Kidney tubule cell (primary cell): ENCODE measurements around the gene MN1.

Source experiments
- DNase-seq: peaks from one replicate; pipeline ENCODE4 v3.0.0-alpha.2; 2018; ENCODE audit warnings: low spot score

The MN1 gene

DNA sequence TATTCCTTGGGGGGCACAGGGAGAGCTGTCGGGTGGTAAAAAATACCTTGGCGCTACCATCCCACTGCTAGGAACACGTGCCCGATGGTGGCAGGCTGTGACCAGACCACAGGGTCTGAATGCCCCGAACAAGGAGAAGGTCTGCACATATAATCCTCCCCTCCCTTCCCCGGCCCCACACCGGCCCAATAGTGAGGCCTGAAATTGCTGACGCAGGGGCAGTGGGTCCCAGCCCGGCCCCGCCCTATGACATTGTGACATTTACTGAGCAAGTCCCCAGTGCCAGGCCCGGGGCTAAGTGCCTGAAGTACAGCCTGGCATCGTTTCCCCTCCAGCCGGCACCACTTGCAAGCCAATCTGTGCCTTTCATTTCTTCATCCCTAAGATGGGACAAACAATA, 19.5 kb downstream of the MN1 start:
- no peak for DNase-seq

DNA sequence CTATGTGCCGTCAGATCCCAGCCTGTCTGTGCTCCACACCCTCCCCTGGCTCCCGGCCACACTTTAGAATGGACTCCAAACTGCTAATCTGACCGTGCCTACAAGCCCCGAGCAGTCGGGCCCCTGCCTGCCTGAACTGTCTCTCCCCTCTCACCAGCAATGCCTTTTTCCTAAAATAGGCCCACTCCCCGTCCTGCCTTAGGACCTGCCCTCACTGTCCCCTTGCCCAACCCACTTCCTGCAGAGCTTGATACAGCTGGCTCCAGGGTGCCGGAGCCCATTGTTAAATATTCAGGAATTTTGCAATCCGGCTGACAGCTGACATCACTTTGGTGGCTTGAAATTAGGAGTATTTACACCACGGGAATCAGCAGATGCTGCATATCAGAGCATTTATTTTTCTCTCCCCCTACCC, 21.4 kb downstream of the MN1 start:
- no peak for DNase-seq

DNA sequence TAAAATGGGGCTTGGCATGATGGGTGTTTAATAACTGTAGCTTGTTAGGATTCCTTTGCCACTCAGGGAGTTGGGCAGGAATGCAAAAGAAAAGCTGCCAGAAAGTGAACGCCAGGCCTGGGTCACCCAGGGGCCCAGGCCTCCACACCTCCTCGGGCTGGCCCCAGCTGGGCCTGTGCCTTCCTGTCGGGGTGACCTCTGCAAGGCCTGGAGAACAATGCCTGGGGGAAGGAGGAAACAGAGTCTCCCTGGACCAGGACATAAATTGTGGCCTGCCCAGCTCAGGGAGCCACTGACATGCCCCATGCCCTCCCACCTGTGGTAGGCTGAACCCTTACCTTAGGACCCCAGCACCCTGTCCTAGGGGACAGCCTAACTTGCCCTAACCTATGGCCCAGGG, 21.9 kb downstream of the MN1 start:
- no peak for DNase-seq

DNA sequence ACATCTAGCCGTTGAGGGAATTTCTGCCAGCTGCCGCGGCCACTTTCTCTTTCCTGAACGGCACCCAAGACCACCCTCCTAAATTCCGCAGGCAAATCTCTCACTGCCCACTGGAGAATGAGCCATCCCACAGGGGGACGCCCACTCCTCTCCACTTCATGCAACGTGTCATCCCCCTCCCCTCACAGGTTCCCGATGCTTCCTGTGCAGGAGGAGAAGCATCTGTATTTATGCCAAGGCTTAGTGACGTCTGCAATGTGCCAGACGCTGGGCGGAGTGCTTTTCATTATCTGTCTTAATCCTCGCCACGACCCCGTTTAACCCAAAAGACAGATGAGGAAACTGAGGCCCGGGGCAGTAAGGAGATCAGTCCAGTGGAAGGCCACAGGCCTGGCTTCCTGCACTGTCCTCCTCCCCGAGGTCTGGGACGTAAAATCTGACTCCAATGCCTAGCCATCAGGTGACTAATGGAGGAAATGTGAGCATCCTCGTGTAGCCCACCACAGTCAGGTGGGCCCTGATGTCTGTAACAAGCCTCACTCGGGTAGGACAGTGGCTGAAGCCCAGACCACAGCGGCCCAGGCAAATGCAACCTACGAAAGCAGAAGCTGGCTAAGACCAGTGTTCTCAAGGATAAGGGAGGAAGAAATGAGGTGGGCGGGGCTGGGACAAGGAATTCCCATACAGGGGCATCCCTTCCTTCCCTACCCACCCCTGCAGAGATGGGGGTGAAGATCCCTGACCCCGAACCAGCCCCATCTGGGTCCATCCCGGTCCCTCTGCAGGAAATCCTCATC, 23.1 kb downstream of the MN1 start:
- DNase-seq: no peak

DNA sequence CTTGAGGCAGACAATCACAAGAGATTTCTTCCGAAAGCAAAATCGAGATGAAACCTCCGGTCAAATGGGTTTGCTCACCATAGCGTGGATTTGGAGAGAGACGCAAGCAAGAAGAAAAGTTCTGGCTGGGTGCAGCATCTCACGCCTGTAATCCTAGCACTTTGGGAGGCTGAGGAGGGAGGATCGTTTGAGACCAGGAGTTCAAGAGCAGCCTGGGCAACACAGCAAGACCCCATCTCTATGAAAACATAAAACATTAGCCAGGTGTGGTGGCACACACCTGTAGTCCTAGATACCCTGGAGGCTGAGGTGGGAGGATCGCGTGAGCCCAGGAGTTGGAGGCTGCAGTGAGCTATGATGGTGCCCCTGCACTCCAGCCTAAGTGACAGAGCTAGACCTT, 24.4 kb downstream of the MN1 start:
- no peak for DNase-seq

DNA sequence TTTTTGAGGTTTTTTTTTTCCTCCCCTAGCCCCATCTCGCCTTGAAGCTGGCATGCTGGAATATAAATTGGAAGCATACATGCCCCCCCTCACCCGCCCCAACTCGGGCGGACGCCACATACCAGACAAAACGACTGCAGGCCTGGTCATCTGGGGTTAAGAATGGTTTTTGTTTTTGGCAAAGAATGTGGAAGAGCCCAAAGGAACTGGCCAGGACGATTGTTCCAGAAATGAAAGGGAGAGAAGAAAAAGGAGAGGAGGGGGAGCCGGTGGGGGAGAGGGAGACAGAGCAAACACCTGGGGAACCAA, 25.0 kb downstream of the MN1 start:
- DNase-seq: no peak

DNA sequence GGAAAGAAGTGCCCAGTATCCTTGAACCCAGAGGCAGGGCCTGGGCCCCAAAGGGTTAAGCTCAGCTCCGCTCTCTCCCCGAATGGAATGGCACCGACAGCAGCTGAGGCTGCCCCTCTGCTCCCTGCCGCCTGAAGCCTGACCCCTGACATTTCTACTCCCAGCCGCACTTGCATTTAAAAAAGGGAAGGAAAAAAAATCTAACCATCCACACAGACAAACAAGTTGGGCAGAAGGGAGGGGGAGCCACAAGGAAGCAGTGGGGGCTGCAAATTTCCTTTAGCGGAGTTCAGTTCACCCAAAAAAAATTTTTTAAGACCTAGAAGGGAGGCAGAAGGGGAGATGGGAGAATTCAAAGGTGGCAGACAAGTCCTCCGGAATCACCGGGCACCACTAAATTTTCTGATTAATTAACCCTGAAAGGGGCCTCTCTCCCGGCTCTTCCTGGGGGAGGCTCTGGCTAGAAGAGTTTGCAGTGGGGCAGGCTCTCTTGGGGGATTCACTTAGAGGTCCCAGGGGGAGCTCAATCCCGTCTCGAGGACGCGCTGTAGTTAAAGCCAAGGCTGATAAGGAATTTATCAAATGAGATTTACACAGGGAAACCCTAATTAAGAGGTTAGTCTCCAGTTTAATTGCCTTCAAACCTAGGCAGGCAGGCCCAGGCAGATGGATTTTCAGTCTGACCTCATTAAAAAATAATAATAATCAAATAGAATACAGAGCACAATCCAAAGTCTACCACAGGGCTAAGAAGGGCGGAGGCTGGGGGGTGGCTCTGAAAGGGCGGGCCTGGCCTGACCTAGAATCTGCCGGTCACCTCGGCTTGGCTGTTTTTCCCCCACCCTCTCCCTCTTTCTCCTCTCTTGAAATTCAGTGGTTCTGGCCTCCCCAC, 25.6 kb downstream of the MN1 start:
- no peak for DNase-seq

DNA sequence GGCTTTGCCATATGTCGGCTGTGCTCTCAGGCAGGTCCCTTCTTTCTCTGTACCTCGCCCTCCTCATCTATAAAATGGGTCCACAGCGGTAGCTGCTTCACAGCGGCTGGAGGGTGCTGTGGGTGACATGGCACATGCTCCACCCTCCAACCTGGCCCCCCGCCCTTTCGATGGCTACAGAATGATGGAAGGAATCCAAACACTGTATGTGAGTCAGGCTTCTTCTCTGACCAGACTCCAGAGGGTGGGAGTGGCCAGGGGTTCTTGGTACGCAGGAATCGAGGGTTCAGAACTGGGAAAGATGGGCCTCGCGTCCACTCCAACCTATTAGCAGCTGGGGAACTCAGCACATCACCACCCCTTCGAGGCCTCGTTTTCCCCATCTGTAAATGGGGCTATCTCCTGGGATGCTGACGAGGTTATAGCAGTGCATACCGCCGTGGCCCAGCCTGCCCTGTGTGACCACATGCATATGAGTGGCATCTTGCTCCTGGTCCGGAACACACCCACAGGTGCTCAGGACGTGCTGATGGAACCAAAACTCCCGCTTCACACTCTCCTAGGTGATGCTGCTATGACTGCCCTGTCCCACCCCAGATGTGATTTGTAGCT, 26.4 kb downstream of the MN1 start:
- DNase-seq: no peak

DNA sequence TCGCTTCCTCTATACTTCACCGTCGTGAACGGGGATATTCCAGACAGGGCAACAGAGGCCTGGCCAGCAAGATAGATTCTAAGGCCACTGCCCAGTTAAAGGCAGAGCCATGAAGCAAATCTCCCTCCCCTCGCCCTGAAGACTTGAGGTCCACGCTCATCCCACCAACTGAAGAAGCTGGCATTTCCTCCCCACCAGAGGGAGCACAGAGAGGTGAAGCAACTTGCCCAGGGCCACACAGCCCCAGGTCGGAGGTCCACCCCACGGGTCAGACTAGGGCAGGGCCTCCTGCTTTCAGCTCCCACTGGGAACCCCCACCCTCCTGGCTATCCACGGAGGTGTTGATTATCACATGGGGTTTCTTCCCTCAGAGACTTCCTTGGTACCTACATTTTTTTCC, 27.4 kb downstream of the MN1 start:
- DNase-seq: no peak

DNA sequence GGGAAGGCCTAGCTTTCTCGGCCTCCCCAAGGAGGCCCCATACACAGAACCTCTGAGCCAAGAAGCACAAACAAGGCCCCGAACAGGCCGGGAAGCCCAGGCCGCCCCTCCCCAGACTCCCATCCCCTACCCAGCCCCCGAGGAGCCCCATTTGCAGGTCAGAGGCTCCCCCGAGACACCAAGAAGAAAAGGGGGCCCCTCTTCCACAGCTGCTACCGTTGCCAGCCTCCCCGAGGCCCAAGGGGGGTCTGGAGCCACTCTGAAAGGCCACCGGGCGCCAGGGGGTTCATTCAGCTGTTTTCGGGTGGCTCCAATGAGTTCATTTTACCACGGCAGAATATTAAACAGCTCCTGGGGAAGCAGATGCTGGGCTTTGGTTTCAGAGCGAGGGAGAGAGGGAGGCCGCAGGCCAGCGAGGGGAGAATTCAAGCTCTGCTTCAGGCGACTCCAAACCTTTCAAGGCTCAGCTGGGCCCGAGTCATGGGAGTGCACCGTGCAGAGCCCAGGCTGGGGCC, 28.5 kb downstream of the MN1 start:
- DNase-seq: no peak

DNA sequence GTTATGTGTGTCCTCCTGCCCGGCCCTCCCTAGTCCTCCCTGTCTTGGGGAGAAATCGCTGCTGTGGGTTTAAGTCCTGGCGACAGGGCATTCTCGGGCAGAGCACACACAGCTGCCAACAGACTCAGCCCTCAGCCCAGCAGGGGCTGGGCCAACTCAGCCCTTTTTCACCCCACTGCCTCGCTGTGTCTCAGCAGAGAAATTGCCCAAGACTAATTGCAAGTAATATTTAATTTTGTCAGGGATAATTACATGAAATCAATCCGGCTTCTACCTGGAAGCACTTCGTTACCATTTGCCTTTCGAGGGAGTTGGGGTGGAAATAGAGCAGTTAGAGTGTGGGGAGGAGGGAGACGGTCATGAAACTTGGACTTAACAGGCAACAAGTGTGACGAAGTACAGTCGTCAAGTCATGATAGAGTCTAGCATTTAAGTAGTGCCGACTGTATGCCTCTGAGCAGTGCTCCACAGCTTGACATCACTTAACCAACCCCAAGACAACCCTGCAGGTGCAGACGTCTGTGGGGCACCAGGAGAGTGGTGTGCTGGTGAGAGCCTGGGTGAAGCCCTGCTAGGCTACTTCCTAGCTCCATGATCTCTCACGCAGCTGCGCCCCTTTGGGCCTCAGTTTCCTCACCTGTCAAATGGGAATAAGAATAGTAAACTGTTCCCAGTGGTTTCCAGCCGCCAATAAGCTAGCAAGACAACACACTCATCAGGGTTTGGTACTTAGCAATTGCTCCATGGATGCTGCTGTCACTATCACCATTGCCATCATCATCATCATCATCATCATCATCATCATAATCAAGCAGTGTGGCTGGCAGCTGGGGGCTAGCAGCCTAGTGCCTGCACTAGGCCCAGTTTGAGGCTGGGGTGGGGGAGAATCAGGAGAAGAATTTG, 29.2 kb downstream of the MN1 start:
- DNase-seq: no peak

DNA sequence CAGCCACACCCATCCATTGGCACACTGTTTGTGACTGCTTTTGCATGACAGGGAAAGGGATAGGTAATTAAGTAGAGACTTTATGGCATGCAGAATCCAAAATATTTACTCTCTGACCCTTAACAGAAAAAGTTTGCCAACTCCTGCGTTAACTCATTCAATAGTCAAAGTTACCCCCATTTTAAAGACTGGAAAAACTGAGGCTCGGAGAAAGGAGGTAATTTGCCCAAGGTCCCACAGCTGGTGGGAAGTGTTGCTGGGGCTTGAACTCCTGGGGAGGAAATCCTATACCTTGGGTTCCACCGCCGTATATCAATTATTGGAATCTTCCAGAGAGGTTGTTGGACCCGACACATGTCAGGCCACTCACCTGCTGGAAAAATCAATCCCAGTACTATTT, 29.9 kb downstream of the MN1 start:
- DNase-seq: no peak

DNA sequence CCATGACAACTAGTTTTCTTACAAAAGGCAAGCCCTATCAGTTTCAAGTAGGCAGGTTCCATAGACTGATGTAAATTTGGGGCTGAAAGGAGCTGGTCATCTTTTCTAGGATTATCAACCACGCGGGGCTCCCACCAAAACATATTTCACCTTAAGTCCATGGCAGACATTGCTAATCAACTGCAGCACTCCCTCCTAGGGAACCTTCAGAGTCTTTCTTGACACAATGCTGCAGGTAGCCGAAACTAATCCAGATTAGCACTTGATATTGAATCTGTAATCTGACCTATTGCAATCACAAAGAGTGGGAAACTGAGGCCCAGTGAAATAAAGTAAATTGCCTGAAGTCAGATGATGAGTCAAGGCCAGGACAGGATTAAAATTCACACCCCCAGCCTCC, 32.5 kb downstream of the MN1 start:
- no peak for DNase-seq

DNA sequence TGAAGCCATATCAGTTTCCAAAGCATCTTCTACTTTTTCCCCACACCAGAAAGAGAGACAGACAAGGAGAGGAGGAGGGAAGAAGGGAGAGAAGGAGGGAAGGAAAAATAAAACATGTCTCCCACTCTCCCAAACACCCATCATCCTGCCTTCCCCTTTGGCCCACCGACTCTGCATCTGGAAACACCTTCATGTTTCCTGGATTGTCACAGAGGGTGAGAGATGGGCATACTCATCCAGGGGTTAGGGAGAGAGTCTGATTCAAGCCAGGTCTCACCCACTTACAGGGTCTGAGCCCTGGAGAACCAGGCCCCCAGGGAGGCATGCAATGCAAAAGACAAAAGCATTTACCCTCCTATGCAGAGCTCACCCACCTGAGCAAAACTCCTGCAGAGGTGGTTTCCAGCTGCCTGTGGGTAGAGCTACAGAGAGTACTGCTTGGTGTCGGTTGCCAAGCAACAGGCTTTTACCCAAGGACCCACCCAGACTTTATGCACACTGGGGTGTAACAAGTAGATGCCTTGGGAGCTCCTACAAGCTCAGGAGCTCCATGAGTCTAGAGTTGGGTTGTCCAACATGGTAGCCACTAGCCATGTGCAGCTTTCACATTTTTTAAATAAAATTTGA, 33.4 kb downstream of the MN1 start:
- DNase-seq: no peak

DNA sequence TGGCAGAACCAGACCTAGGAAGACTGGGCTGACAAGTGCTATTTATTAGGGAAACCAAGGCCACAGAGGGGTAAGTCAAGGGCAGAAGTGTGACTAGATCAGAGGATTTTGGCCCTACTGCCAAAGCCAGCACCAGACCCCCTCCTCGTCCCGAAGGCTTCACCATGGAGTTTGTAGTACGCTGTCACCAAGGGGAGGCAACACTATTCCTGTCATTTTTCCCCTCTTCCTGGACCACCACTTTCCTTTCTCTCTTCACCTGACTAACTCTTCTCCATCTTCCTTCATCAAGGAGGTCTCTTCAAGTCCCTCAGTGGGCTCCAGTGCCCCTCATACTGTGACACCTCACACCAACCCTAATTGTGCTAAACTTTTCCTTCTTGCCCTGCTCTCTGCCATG, 34.9 kb downstream of the MN1 start:
- DNase-seq: no peak

DNA sequence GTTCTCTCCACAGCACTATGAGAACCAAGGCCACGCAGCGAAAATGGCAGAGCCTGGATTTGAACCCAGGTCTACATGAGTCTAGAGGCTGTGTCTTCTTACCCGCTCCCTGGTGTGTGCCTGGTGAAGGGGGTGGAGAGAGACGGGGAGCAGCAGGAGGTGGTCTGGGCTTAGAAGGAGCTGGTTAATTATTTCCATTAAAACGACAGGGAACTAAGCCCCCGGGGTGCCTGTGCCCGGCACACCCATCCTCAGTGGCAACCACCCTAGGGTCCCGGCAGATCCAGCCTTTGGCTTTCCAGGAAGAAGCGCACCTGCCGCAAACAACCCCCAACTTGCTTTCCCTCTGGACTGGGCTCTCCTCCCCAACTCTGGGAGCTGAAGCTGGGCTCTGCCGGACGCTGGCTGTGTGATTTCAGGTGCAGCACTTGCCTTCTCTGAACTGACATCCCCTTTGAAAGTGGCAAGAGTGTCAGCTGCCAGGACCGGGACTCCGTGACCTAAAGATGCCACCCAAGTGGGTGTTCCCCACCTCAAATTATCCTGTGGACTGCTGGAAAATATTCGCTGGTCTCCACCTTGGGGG, 35.8 kb downstream of the MN1 start:
- DNase-seq: no peak

DNA sequence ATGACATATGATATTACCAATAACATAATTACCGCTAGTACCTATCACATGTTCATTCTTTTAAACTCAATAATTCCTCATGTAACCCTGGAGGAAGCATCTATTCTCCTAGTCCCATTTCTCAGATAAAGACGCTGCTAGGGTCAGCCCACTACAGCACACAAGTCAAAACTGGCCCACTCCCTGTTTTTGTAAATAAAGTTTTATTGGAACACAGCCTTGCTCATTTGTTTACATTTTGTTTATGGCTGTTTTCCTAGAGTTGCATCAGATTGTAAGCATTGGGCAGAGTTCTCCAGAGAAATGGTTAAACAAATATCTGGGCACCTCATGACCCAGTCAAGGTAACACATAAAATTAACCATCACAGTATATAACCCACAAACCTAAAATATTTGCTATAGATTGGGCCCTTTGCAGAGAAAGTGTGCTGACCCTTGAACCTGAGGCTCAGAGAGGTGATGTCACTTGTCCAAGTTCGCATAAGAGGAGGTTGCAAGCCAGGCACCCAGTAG, 36.8 kb downstream of the MN1 start:
- no peak for DNase-seq

DNA sequence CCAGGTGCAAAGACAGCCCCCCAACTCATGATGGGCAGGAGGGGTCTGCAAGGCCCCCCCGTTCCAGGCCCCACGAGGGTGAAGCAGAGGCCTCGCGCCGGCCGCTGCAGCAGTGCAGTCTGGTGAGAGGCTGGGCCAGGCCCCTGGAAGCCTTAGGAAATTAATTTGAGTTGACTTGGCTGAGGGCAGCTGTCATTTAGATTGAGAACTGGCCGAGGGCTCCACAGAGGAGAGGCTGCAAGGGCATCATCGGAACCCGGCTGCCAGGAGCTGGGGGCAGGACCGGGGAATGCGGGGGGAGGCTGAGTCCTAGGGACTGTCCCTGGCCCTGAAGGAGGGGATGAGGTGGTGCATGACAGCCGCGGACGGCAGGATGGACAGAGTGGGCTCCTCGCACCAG, 39.9 kb downstream of the MN1 start:
- no peak for DNase-seq

DNA sequence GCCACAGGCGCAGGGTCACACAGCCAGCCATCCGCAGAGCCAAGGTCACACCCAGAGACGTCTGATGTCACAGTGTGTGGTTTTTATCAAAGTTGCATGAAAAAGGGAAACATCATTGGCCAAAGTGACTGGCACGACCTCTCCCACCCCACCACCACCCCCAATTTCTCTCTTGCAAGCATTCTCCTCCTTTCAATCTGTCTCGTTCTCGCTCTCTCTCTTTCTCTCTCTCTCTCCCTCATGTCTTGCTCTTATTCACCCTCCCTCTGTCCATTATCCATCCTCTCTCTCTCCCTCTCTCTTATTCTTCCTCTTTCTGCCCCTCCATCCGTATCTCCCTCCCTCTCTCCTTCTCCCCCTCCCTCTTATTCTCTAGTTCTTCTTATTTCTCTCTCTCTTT, 40.6 kb downstream of the MN1 start:
- no peak for DNase-seq

DNA sequence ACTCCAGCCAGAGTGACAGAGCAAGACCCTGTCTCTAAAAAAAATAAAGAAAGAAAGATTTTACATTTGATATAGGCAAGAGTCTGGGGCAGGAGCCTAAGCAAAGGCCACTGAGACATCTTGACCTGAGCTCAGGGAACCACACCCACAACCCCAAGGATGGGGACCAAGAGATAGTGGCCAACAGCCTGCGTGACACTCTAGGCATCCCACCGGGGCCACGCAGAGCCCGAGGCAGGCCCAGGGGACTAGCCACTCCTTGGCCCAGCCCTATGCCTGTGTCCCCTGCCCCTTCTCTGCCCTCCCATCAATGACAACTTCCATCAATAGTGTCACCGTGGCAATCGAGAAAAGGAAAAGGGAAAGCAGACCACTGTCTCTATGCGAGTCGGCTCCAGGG, 41.1 kb downstream of the MN1 start:
- DNase-seq: no peak
